ENCODE data around the gene RAB11FIP5. TPM values are rescaled to one million over a fixed set of nuclear protein-coding genes. Genes with fewer than 3 reads are reported as not detected.

The RAB11FIP5 gene
- total and polyA plus RNA-seq, 8 donors: 10.1 to 17.6 (median 15.2) TPM

DNA sequence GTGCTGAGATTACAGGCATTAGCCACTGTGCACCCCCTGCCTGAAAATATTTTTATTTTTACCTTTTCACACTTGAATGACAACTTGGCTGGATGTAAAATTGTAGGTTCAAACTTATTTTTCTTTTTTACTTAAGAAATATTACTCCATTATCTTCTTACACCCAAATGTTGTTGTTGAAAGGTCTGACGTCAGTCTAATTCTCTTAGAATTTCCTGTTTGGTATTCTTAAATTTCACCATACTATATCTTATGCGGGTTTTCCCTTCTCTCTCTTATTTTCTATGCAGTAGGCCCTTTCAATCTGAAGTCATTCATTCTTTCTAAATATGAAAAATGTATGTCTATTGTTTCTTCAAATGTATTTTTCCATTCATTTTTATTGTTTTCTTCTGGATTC lies 29.1 kb upstream of the RAB11FIP5 start:
- ATAC-seq (no peak), DNase-seq (no peak), FAIRE-seq (no peak)
- 89 to 94% methylated on average over 2 of the region's 2 CpGs for WGBS, 2 donors
- intact Hi-C loops (cut with DNase I): loop anchor here in 1 of 3 donors (10.0 kb wide), 1 partner anchor 57 kb away; no protein-coding TSS in a partner anchor
- Histone ChIP-seq H3K36me3 (no peaks in the 10 kb centered on the region), H3K4me3 (no peak overlapping the region), H3K27me3 (no peaks in the 10 kb centered on the region), H3K9me3 (no peaks in the 10 kb centered on the region), H3K4me1 (no peaks in the 10 kb centered on the region), H3K27ac (no peak overlapping the region)
- TF ChIP-seq, protein P1, sequence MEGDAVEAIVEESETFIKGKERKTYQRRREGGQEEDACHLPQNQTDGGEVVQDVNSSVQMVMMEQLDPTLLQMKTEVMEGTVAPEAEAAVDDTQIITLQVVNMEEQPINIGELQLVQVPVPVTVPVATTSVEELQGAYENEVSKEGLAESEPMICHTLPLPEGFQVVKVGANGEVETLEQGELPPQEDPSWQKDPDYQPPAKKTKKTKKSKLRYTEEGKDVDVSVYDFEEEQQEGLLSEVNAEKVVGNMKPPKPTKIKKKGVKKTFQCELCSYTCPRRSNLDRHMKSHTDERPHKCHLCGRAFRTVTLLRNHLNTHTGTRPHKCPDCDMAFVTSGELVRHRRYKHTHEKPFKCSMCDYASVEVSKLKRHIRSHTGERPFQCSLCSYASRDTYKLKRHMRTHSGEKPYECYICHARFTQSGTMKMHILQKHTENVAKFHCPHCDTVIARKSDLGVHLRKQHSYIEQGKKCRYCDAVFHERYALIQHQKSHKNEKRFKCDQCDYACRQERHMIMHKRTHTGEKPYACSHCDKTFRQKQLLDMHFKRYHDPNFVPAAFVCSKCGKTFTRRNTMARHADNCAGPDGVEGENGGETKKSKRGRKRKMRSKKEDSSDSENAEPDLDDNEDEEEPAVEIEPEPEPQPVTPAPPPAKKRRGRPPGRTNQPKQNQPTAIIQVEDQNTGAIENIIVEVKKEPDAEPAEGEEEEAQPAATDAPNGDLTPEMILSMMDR (IDR thresholded peaks at IDR 0.05): no peak

GRCh38 chr2:73135236-73135635 lies 22.5 kb upstream of the RAB11FIP5 start:
- no peak for ATAC-seq
- H3K36me3 ChIP-seq: no peaks in the 10 kb centered on the region
- no peak for DNase-seq
- TF ChIP-seq, protein P1 (IDR thresholded peaks at IDR 0.05): no peak
- no peak overlapping the region for H3K4me3 ChIP-seq
- H3K27ac ChIP-seq: no peak overlapping the region
- H3K9me3 ChIP-seq: no peaks in the 10 kb centered on the region
- no peaks in the 10 kb centered on the region for H3K4me1 ChIP-seq
- no peak for FAIRE-seq
- WGBS, 2 donors: 77 to 83% methylated on average over 2 of the region's 2 CpGs
- intact Hi-C loops (cut with DNase I): no loop called here
- no peaks in the 10 kb centered on the region for H3K27me3 ChIP-seq

GRCh38 chr2:73134471-73134870 lies 21.7 kb upstream of the RAB11FIP5 start:
- intact Hi-C loops (cut with DNase I): no loop called here
- no peak for DNase-seq
- H3K4me1 ChIP-seq: no peaks in the 10 kb centered on the region
- no peak overlapping the region for H3K27ac ChIP-seq
- TF ChIP-seq, protein P1 (IDR thresholded peaks at IDR 0.05): no peak
- no peaks in the 10 kb centered on the region for H3K9me3 ChIP-seq
- no peaks in the 10 kb centered on the region for H3K27me3 ChIP-seq
- whole genome bisulfite sequencing, 2 donors: 71 to 80% methylated on average over 4 of the region's 4 CpGs
- H3K36me3 ChIP-seq: no peaks in the 10 kb centered on the region
- no peak overlapping the region for H3K4me3 ChIP-seq
- no peak for ATAC-seq
- FAIRE-seq: no peak

DNA sequence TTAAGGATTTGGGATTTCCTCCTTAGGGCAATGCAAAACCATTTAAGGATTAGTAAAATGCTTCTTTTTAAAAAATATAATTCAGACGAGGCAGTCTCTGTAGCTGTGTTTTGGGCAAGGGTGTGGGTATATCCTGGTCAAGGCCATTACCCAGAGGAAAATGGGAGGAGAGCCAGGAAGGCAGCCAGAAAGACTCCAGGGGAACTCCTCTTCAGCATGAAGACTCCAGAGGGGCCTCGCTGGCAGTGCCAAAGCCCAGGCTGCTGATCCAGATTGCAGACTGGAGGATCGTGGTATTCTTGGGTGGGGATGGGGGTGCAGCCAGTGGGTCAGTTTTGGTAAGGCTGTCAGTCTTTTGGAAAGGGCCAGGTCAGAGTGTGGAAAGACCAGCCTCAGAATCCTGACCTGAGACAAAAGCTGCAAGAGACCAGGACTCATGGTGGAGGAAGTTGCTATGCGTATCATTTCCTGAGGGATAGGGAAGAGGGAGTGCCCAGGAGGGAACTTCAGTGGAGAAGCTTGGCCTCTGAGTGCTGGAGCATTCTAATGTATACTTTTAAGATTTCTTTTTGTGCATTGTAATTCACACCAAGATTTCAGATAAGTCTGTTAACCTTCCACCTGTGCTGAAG lies 20.9 kb upstream of the RAB11FIP5 start:
- Histone ChIP-seq H3K4me1 (no peaks in the 10 kb centered on the region), H3K4me3 (no peak overlapping the region), H3K27ac (no peak overlapping the region), H3K36me3 (no peaks in the 10 kb centered on the region), H3K9me3 (no peaks in the 10 kb centered on the region), H3K27me3 (no peaks in the 10 kb centered on the region)
- no peak for ATAC-seq
- DNase-seq: no peak
- WGBS, 2 donors: 28 to 38% methylated on average over 4 of the region's 4 CpGs
- TF ChIP-seq, protein P1 (IDR thresholded peaks at IDR 0.05): no peak
- intact Hi-C loops (cut with DNase I): no loop called here
- FAIRE-seq: no peak

DNA sequence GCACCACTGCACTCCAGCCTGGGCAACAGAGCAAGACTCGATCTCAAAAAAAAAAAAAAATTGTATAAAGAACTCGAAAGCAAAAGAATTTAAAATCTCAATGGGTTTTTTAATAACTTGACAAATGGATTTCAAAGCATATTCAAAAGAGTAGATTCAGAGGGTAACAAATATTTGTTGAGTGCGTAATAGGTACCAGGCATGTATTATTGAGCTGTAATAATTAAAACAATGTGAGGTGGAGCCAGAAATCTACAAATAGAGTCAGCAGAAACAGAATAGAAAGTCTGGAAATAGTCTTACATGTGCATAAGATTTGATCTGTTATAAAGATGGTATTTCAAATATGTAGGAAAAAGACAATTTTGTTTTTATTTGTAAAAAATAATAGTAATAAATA lies 19.1 kb upstream of the RAB11FIP5 start:
- 85 to 90% methylated on average over 3 of the region's 3 CpGs for WGBS, 2 donors
- Histone ChIP-seq H3K4me3 (no peak overlapping the region), H3K4me1 (no peaks in the 10 kb centered on the region), H3K36me3 (no peaks in the 10 kb centered on the region), H3K27me3 (no peaks in the 10 kb centered on the region), H3K27ac (no peak overlapping the region), H3K9me3 (no peaks in the 10 kb centered on the region)
- DNase-seq (no peak), FAIRE-seq (no peak), ATAC-seq (no peak)
- TF ChIP-seq, protein P1 (IDR thresholded peaks at IDR 0.05): no peak
- intact Hi-C loops (cut with DNase I): no loop called here

All from pancreas (tissue), 10 donors.